CD4-positive, alpha-beta T cell treated with Interferon gamma for 1 hour (primary cell): ENCODE data around the gene CHAD.
"Not testable (repeated sequence)": the region's sequence is repeated elsewhere in the genome, so short reads cannot be mapped to it uniquely, and the experiment has no call there.

Experiments used
- DNase-seq: peaks from one replicate; pipeline ENCODE4 v3.0.0-alpha.2; 2020

CHAD gene

GRCh38 chr17:50425682-50426471 is 42.8 kb downstream of the CHAD start, which contains the start of gene ACSF2:
ACSF2 (plus strand) TSS chr17:50426218; CDS start chr17:50426262, 44 bp downstream.
- DNase-seq = peak; percentile 61

GRCh38 chr17:50424996-50425681 is 43.5 kb downstream of the CHAD start:
- DNase-seq = no peak

DNA sequence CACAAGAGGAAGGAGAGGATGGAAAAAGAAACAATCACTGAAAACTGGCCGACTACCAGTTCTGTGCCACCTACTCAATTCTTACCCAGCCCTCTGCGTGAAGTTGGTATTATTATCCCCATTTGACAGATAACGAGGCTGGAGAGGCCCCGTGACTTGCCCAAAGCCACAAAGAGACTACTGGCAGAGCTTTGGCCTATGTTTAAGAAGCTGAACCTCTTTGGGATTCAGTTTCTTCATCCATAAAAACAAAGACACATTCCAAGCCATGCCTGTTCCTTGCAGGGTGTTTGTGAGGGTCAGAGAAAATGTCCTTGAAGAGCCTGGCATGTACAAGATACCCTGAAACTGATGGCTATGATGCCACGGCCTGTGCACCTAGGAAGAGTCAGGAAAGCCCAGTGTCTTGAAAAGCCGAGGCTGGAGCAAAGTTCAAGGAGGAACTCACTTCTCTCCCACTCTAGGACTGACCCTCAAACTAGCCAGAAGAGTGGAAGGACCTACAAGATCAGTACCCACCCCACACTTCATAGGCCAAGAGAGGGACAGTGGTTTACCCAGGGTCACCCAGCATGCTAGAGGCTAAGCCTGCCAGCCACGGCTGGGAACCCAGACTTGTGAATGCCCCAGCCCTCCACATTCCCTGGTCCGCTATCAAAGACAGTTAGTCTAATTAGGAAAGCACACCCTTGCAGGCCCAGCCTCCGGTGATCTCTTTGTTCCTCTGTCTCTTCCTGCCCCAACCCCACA is 44.3 kb downstream of the CHAD start:
- DNase-seq = no peak

- peak; percentile 8 for DNase-seq
These were observed 45.0 kb downstream of the CHAD start for GRCh38 chr17:50423553-50424159.

GRCh38 chr17:50422738-50423137 is 45.9 kb downstream of the CHAD start:
- no peak for DNase-seq

- no peak for DNase-seq
These were observed 47.2 kb downstream of the CHAD start for GRCh38 chr17:50421308-50422051.

- no peak for DNase-seq
These were observed 48.1 kb downstream of the CHAD start for GRCh38 chr17:50420419-50421112.

DNA sequence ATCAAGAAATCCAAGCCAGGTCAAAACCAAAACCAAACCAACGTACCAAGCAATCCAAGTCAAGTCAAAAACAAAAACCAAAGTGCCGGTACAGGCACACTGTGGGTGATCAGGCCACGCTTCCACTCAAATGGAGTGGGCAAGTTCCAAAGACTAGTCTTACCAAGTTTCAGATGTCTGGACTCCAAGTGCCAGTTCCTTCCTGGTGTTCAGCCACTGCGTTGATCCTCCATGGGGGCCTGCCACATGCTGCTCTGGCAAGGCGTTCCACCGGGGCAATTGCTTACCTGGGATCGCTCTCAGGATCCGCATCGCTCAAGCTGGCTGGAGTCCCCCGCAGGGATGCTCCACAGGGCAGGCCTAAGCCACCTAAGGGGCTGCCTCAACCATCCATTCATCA is 49.1 kb downstream of the CHAD start:
- not testable (repeated sequence) for DNase-seq

GRCh38 chr17:50414808-50415207 is 53.9 kb downstream of the CHAD start:
- DNase-seq = no peak
